HG03159 (cell line): Measurements from ENCODE around the gene ASPSCR1.
"Not testable (repeated sequence)": the region's sequence is repeated elsewhere in the genome, so short reads cannot be mapped to it uniquely, and the experiment has no call there.

ENCODE experiments used
- ATAC-seq: cut with Tn5 transposase; IDR thresholded peaks from one replicate; pipeline ENCODE4 v1.9.1; 2021; ENCODE audit warnings: mild to moderate bottlenecking, moderate library complexity; ENCODE audit not compliant: unreplicated experiment

ASPSCR1 gene

GRCh38 chr17:81941484-81942166 lies 35.8 kb upstream of the ASPSCR1 start:
- no peak for ATAC-seq

GRCh38 chr17:81942167-81942553 lies 35.3 kb upstream of the ASPSCR1 start:
- ATAC-seq = no peak

GRCh38 chr17:81944858-81945257 lies 32.6 kb upstream of the ASPSCR1 start:
- ATAC-seq = no peak

- ATAC-seq = no peak
Observed at GRCh38 chr17:81947189-81947588, 30.2 kb upstream of the ASPSCR1 start, which contains the start of gene MYADML2. TSS of gene MYADML2 (minus strand) at chr17:81947233. CDS start at chr17:81941741, 5,492 bp downstream.

- ATAC-seq = no peak
Observed at GRCh38 chr17:81948635-81949378, 28.6 kb upstream of the ASPSCR1 start.

- ATAC-seq = no peak
Observed at GRCh38 chr17:81950501-81950900, 26.9 kb upstream of the ASPSCR1 start.

- no peak for ATAC-seq
Observed at GRCh38 chr17:81951785-81952684, 25.4 kb upstream of the ASPSCR1 start.

GRCh38 chr17:81952792-81953228 lies 24.6 kb upstream of the ASPSCR1 start:
- no peak for ATAC-seq

- not testable (repeated sequence) for ATAC-seq
Observed at GRCh38 chr17:81953443-81953842, 24.0 kb upstream of the ASPSCR1 start.

GRCh38 chr17:81954131-81955057 lies 23.0 kb upstream of the ASPSCR1 start:
- no peak for ATAC-seq

GRCh38 chr17:81955058-81955681 lies 22.3 kb upstream of the ASPSCR1 start:
- ATAC-seq = no peak

- ATAC-seq = no peak
Observed at GRCh38 chr17:81955756-81956544, 21.5 kb upstream of the ASPSCR1 start.

GRCh38 chr17:81956607-81957589 lies 20.5 kb upstream of the ASPSCR1 start:
- no peak for ATAC-seq

- no peak for ATAC-seq
Observed at GRCh38 chr17:81957691-81958432, 19.6 kb upstream of the ASPSCR1 start.

GRCh38 chr17:81958633-81959342 lies 18.6 kb upstream of the ASPSCR1 start:
- no peak for ATAC-seq

- ATAC-seq = no peak
Observed at GRCh38 chr17:81959362-81960129, 17.9 kb upstream of the ASPSCR1 start.
